Neural cell (in vitro differentiated cells): Measurements from ENCODE around the gene ASAP3. TPM values are rescaled to one million over a fixed set of nuclear protein-coding genes. Genes with fewer than 3 reads are reported as not detected.
"Not testable (repeated sequence)": the region's sequence is repeated elsewhere in the genome, so short reads cannot be mapped to it uniquely, and the experiment has no call there.

Experiments used
- H2AFZ ChIP-seq: fragments of 200-600, 300-800 bp; sonication (generic), shearing (Covaris generic); 2 replicates; pipeline ENCODE4 v1.6.0; 2014; ENCODE audit warnings: low read depth, mild to moderate bottlenecking, antibody characterized with exemption, low read length, moderate library complexity
- H3F3A ChIP-seq: fragments of 200-600 bp; shearing (Covaris generic); 2 replicates; pipeline ENCODE4 v1.6.1; 2016; ENCODE audit warnings: mild to moderate bottlenecking, moderate library complexity, mixed read lengths, antibody characterized with exemption, low read length; ENCODE audit not compliant: insufficient read depth, poor library complexity, severe bottlenecking
- H3K27ac ChIP-seq: fragments of 200-600, 300-800 bp; sonication (generic), shearing (Covaris generic); 2 replicates; pipeline ENCODE4 v1.5.1; 2014; ENCODE audit warnings: mild to moderate bottlenecking, low read length, moderate library complexity
- H3K27me3 ChIP-seq: fragments of 300-800, 200-600 bp; sonication (generic), shearing (Covaris generic); 2 replicates; pipeline ENCODE4 v1.6.0; 2014; ENCODE audit warnings: mild to moderate bottlenecking, low read depth, low read length, moderate library complexity; ENCODE audit not compliant: insufficient read depth
- H3K36me3 ChIP-seq: fragments of 300-800, 200-600 bp; sonication (generic), shearing (Covaris generic); 2 replicates; pipeline ENCODE4 v1.5.1; 2014; ENCODE audit warnings: mild to moderate bottlenecking, antibody characterized with exemption, low read length, moderate library complexity; ENCODE audit not compliant: insufficient read depth
- H3K4me2 ChIP-seq: fragments of 300-800, 200-600 bp; sonication (generic), shearing (Covaris generic); 2 replicates; pipeline ENCODE4 v1.6.0; 2014; ENCODE audit warnings: mild to moderate bottlenecking, low read length
- H3K4me3 ChIP-seq: fragments of 300-800, 200-600 bp; sonication (generic), shearing (Covaris generic); 2 replicates; pipeline ENCODE4 v1.5.1; 2014; ENCODE audit warnings: mild to moderate bottlenecking, low read length, moderate library complexity
- H3K79me2 ChIP-seq: fragments of 200-600 bp; shearing (Covaris generic); replicated peaks from 2 replicates; pipeline ENCODE4 v1.6.0; 2014; ENCODE audit warnings: mild to moderate bottlenecking, low read length, moderate library complexity; ENCODE audit not compliant: insufficient read depth
- H3K9ac ChIP-seq: fragments of 300-800, 200-600 bp; sonication (generic), shearing (Covaris generic); 2 replicates; pipeline ENCODE4 v1.6.1; 2016; ENCODE audit warnings: mild to moderate bottlenecking, low read length, mixed read lengths
- H3K9me2 ChIP-seq: fragments of 200-600 bp; shearing (Covaris generic); 2 replicates; pipeline ENCODE4 v1.6.1; 2016; ENCODE audit warnings: mild to moderate bottlenecking, low read length, mixed read lengths; ENCODE audit not compliant: insufficient read depth
- H3K9me3 ChIP-seq: fragments of 200-600, 300-800 bp; sonication (generic), shearing (Covaris generic); 2 replicates; pipeline ENCODE4 v1.6.1; 2016; ENCODE audit warnings: mild to moderate bottlenecking, mixed run types, low read length, moderate library complexity, mixed read lengths
- H4K20me1 ChIP-seq: fragments of 200-600 bp; shearing (Covaris generic); 2 replicates; pipeline ENCODE4 v1.6.1; 2016; ENCODE audit warnings: mild to moderate bottlenecking, mixed run types; ENCODE audit not compliant: insufficient read depth
- CTCF ChIP-seq: fragments of 450-650 bp; IDR thresholded peaks from 2 replicates; pipeline ENCODE4 v1.5.1; 2014; ENCODE audit warnings: antibody characterized with exemption, mild to moderate bottlenecking, moderate library complexity; ENCODE audit not compliant: poor library complexity, severe bottlenecking
- EP300 ChIP-seq: fragments of 450-650 bp; conservative IDR thresholded peaks from 2 replicates; pipeline ENCODE4 v1.6.1; 2014; ENCODE audit warnings: antibody characterized with exemption, mild to moderate bottlenecking, moderate library complexity; ENCODE audit not compliant: poor library complexity, severe bottlenecking
- EZH2 ChIP-seq: fragments of 200-600, 300-800 bp; shearing (Covaris generic), sonication (generic); IDR thresholded peaks from 2 replicates; pipeline ENCODE4 v1.6.1; 2014; ENCODE audit warnings: antibody characterized with exemption, low read length, borderline replicate concordance, mild to moderate bottlenecking; ENCODE audit not compliant: insufficient read depth, poor library complexity, severe bottlenecking
- MXI1 ChIP-seq: fragments of 450-650 bp; conservative IDR thresholded peaks from 2 replicates; pipeline ENCODE4 v1.6.1; 2014; ENCODE audit warnings: antibody characterized with exemption, mild to moderate bottlenecking; ENCODE audit not compliant: poor library complexity, severe bottlenecking
- POLR2AphosphoS5 ChIP-seq: IDR thresholded peaks from 2 replicates; pipeline ENCODE4 v1.6.1; 2012
- RAD21 ChIP-seq: fragments of 450-650 bp; conservative IDR thresholded peaks from 2 replicates; pipeline ENCODE4 v1.6.1; 2014; ENCODE audit warnings: antibody characterized with exemption, mild to moderate bottlenecking, moderate library complexity
- REST ChIP-seq: IDR thresholded peaks from 2 replicates; pipeline ENCODE4 v1.6.1; 2012; ENCODE audit warnings: borderline replicate concordance
- SMC3 ChIP-seq: fragments of 450-650 bp; conservative IDR thresholded peaks from 2 replicates; pipeline ENCODE4 v1.6.1; 2014; ENCODE audit warnings: antibody characterized with exemption, mild to moderate bottlenecking, moderate library complexity; ENCODE audit not compliant: poor library complexity
- TAF1 ChIP-seq: IDR thresholded peaks from 2 replicates; pipeline ENCODE4 v1.6.1; 2012; ENCODE audit warnings: low read depth
- polyA plus RNA-seq: library from polyadenylated mRNA; depleted of rRNA; stranded (reverse); fragments of >200 nt; gene quantifications from 2 replicates; pipeline ENCODE4 v1.2.3, GENCODE V29; 2014

Gene ASAP3
- polyA plus RNA-seq, 1 donor from 2014 or later = 24.9 TPM

DNA sequence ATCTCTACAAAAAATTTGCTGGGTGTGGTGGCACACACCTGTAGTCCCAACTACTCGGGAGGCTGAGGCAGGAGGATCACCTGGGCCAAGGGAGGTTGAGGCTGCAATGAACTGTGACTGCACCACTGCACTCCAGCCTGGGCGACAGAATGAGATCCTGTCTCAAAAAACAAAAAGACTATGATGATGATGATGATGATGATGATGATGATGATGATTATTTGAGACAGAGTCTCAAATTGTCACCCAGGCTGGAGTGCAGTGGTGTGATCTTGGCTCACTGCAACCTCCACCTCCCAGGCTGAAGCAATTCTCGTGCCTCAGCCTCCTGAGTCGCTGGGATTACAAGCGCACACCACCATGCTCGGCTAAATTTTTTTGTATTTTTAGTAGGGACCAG lies 8.8 kb upstream of the ASAP3 start:
- not testable (repeated sequence) for H3K4me2 ChIP-seq, H3K27me3 ChIP-seq, H3K9me3 ChIP-seq, H3K9ac ChIP-seq, H3F3A ChIP-seq, H3K4me3 ChIP-seq, H3K27ac ChIP-seq, H2AFZ ChIP-seq, H3K36me3 ChIP-seq, H3K79me2 ChIP-seq, H3K9me2 ChIP-seq, H4K20me1 ChIP-seq

GRCh38 chr1:23492132-23492720 lies 8.2 kb upstream of the ASAP3 start:
- Histone ChIP-seq H3K9ac (no peak overlapping the region), H3K9me2 (no peaks in the 10 kb centered on the region), H2AFZ (no peak overlapping the region), H3K27me3 (no peaks in the 10 kb centered on the region), H3K4me3 (no peak overlapping the region), H3K79me2 (no peaks in the 10 kb centered on the region), H4K20me1 (no peaks in the 10 kb centered on the region), H3F3A (no peaks in the 10 kb centered on the region), H3K36me3 (no peaks in the 10 kb centered on the region), H3K27ac (no peak overlapping the region), H3K4me2 (no peak overlapping the region), H3K9me3 (no peaks in the 10 kb centered on the region)
- no peak for TF ChIP-seq CTCF
- no peak for TF ChIP-seq EZH2
- TF ChIP-seq TAF1 = no peak
- no peak for TF ChIP-seq MXI1
- TF ChIP-seq RAD21 = no peak
- no peak for TF ChIP-seq REST
- TF ChIP-seq SMC3 = no peak
- TF ChIP-seq EP300 = no peak
- no peak for TF ChIP-seq POLR2AphosphoS5

- Histone ChIP-seq H3K27me3 (no peaks in the 10 kb centered on the region), H3F3A (no peaks in the 10 kb centered on the region), H3K79me2 (no peaks in the 10 kb centered on the region), H3K4me2 (no peak overlapping the region), H4K20me1 (no peaks in the 10 kb centered on the region), H3K36me3 (no peaks in the 10 kb centered on the region), H2AFZ (no peak overlapping the region), H3K9ac (no peak overlapping the region), H3K9me2 (no peaks in the 10 kb centered on the region), H3K9me3 (no peaks in the 10 kb centered on the region), H3K27ac (no peak overlapping the region), H3K4me3 (no peak overlapping the region)
- TF ChIP-seq CTCF (no peak), POLR2AphosphoS5 (no peak), REST (no peak), RAD21 (no peak), EZH2 (no peak), MXI1 (no peak), TAF1 (no peak), SMC3 (no peak), EP300 (no peak)
Observed at GRCh38 chr1:23489842-23490241, 5.9 kb upstream of the ASAP3 start.
